Hematopoietic multipotent progenitor cell treated with erythropoietin and hydrocortisone succinate and interleukin-3 and kit ligand, for 17 days (in vitro differentiated cells): ENCODE results near the gene PRRG1.
"Not testable (repeated sequence)": the region's sequence is repeated elsewhere in the genome, so short reads cannot be mapped to it uniquely, and the experiment has no call there.

ENCODE experiments used
- DNase-seq: peaks from one replicate; pipeline ENCODE4 v3.0.0-alpha.2; 2015; ENCODE audit warnings: low spot score

PRRG1 gene

GRCh38 chrX:37378830-37379229 is 29.7 kb downstream of the PRRG1 start:
- no peak for DNase-seq

DNA sequence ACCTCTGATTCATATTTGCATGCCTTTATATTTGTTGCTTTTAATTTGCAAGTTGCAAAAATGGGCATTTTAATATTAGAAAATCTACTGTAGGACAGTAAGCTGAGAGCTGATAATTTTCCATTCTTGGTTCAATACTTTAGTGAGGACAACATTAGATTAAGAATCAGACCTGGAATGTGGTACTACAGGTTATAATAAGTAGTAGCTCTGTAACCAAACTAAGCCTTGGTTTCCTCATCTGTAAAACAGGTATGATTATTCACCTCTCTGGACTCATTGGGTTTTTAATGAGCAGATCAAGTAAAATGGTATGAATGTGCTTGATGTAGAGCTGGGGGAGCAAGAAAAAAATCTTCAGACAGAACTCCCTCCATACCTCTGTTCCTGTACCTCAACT is 31.1 kb downstream of the PRRG1 start:
- no peak for DNase-seq

GRCh38 chrX:37380924-37381323 is 31.8 kb downstream of the PRRG1 start:
- DNase-seq: no peak

- no peak for DNase-seq
Measured at GRCh38 chrX:37383313-37383712, 34.1 kb downstream of the PRRG1 start.

- DNase-seq: no peak
Measured at GRCh38 chrX:37388413-37388812, 39.2 kb downstream of the PRRG1 start.

DNA sequence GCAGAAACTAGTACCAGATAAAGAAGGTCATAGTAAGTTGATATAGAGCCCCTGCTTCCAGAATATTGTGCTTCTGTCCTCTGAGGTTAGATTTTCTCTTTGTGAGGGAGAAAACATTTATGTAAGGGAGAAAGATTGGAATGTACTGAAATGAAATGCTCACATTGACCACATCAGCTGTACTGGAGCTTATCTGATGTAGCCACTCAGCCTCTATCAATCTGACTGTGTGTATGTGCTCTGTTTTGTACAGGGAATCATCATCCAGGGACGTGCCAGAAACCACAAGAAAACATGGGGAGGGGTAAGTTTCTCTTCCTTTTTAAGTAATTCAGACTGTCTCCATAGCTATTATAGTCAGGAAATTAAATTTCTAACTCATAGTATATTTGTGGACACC is 56.8 kb downstream of the PRRG1 start:
- DNase-seq: no peak

GRCh38 chrX:37407736-37408135 is 58.6 kb downstream of the PRRG1 start:
- no peak for DNase-seq

DNA sequence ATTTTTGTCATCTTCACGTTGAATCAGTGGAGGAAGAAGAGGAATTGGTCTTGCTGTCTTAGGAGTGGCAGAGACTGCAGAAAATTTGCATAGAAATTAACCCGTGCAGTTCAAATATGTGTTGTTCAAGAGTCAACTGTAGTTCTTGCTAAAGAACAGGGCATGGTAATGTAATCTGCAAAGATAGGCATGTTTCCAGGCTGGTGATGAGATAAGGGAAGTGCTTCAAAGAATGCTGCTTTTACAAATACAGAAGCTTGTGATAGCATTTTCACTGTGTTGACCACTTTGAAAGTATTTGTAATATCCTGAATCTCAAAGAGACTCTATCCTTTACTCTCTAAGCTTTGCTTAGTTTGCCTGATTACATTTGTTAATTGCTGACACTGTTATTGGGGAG is 60.1 kb downstream of the PRRG1 start:
- no peak for DNase-seq

- DNase-seq: no peak
Measured at GRCh38 chrX:37420185-37420584, 71.0 kb downstream of the PRRG1 start.

DNA sequence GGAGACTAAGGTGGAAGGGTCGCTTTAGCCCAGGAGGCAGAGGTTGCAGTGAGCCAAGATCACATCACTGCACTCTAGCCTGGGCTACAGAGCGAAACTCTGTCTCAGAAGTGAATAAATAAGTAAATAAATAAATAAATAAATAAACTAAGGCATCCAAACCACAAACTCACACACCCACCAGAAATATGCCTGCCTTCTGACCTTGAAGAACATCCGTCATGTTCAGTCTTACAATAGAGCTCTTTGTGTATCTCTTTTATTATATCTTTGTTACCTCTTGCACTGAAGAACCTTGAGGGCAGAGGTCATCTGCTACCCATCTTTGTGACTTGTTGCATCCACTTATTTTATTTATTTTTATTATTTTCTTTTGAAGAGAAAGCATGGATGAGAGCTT is 71.6 kb downstream of the PRRG1 start:
- no peak for DNase-seq

DNA sequence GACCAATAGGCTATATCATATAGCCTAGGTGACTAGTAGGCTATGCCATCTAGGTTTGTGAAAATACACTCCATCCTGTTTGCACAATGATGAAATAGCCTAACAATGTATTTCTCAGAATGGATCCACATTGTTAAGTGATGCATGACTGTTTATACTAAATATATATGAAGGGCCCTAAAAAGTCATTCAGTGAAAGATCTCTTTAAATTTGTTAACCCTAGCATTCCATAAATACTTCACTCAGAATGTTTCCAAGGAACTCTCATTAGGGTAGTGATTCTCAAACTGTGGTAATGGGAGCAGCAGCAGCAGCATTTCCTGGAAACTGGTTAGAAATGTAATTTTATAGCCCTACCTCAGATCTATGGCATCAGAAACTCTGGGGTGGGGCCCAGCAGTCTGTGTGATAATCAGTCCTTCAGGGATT is 74.9 kb downstream of the PRRG1 start:
- DNase-seq: no peak

DNA sequence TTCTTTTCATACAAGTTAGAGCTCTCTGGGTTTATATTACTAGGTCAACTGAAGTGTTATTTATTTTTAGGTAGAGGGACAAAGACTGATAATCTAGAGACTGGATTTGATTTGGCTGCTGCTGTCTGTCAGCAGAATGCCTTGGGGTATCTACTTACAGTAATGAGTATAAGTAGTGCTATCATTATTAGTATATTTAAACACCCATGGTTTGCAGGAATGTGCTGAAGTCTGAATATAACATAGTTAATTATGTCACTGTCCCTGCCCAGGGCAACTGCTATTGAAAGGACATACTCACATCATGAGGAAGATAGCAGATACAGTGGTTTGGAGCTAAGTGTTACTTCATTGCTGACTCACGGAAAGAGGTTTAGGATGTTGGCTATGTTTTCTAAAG is 76.2 kb downstream of the PRRG1 start:
- DNase-seq: no peak

DNA sequence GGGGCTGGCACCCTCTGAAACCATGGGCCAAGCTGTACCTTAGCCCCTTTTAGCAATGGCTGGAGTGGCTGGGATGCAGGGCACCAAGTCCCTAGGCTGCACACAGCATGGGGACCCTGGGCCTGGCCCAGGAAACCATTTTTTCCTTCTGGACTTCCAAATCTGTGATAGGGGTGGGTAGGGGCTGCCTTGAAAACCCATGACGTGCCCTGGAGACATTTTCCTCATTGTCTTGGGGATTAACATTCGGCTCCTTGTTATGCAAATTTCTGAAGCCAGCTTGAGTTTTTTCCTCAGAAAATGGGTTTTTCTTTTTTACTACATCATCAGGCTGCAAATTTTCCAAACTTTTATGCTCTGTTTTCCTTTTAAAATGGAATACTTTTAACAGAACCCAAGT is 79.8 kb downstream of the PRRG1 start:
- DNase-seq: not testable (repeated sequence)

- no peak for DNase-seq
Measured at GRCh38 chrX:37434362-37434761, 85.2 kb downstream of the PRRG1 start.

- no peak for DNase-seq
Measured at GRCh38 chrX:37437160-37437559, 88.0 kb downstream of the PRRG1 start.

DNA sequence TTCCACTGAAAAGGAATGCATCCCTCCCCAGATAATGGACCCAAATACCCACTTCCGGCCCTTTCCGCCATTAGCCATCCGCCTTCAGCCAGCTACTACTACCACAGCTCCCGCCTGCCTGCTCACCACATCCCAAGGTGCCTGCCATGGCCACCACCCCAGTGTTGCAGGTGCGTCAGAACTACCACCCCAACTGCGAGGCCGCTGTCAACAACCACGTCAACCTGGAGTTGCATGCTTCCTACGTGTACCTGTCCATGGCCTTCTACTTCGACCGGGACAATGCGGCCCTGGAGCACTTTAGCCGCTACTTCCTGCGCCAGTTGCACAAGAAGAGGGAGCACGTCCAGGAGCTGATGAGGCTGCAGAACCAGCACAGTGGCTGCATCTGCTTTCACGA is 92.2 kb downstream of the PRRG1 start:
- no peak for DNase-seq

DNA sequence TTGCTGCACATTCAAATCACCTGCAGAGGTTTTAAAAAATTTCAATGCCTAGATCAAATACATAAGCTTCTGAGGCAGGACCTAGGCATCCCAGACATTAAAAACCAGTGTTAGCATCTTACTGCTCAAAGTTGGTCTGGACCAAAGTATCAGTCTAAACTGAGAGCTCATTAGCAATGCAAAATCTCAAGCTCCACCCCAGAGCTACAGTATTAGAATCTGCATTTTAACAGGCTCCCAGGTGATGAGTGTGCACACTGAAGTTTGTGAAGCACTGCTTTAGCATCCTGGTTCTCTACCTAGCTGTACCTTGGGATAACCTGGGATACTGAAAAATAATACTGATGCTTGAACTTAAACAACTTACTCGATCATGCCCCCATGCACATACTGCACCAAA is 96.0 kb downstream of the PRRG1 start:
- no peak for DNase-seq

DNA sequence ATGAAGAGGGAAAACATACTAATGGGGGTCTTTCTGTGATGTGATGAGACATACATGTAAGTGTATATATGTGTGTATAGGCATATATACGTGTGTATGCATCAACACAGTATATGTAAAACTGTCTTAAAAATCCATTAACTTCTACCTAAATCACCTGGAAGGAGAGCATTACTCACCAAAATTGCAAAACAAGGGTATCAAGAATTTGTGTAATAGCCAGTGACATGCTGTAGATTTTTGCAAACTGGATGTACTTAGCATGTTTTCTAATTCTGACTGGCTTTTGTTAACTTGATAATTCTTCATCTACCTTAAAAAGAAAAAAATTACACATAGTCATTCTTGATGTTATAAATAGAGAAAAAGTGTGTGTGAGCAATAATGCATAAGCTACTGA is 104.7 kb downstream of the PRRG1 start:
- DNase-seq: no peak

DNA sequence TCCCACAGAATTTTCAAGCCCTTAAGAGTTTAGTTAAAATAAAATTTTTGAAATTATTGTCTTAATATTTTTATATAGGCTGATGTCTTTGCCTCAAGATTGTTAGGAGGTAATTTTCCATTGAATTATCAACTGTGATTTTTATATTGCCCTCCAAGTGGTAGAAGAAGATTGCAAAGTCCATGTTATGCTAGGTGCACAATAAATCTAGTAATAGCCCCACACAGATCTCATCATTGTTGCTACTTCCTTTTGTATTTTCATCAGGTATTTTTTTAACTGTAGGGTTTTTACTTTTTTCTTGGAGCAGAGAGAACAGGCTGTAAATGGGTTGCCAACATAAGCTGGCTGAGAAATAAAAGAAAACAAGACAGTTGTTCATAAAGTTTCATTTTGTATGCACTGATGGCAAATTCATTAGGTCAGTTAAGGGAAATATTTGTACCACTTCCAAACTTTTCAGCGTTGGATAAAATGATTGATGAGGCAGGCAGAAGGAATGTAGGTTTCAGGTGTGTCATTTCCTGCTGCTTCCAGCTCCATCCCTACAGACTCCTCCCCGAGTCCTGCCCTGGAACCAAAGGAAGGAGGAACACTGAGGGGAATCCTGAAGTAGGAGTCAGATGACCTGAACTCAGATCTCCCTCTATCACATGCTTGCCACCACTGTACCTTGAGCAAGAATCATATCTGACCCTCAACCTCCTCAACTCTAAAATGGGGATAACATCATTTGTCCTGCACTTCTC is 105.5 kb downstream of the PRRG1 start:
- no peak for DNase-seq

DNA sequence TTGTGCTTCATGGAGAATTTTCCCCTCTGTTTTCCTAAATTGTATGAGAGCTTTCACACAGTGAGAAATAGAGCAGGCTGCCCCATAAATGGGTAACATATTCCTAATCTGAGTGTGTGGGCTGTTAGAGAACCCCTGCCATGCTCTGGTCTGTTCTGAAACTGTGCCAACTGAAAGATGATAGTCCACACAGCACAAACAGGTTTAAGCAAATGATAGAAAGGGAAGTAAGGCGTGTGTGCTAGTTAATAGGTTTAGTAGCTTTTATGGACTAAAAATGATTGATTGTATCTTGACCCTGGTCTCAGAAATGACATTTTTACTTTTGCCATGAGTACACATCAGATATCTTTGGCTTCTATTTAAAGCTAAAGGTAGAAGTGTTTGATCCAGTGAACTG is 106.2 kb downstream of the PRRG1 start:
- DNase-seq: no peak

DNA sequence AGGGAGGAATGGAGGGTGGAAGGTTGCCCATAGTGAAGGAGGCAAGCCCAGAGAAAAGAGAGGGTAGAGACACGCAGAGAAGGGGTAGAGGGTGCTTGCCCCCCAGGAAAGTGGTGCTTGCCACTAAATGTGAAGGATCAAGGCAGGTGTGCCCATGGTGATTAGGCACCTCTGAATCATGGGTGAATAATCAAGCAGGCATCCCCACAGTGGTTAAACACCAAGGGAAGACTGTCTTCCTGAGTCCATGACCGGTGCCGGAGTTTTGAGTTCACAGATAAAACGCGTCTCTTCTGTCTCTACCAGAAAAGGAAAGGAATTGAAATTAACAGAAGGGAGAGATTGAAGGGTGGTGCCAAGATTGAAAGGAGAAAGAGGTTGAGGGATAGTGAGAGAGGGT is 111.1 kb downstream of the PRRG1 start:
- DNase-seq: not testable (repeated sequence)

DNA sequence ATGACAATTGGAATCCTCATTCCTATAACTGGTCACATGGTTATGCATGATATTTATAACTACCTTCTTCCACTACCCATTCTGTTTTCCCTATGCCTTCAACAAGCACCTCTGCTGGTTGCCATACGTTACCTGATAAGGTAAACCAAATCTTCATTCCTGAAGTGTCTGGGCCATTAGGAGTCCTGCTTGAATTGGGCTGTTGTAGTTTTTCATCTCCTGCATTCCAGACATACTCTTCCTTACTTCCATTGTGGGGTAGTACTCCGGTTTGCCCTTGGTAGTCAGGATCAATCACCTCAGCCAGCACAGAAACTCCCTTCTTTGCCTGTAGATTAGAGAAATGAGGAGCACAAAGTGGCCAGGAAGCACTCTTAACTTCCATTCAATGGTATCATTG is 113.2 kb downstream of the PRRG1 start:
- no peak for DNase-seq

- DNase-seq: no peak
Measured at GRCh38 chrX:37468124-37468739, 119.1 kb downstream of the PRRG1 start.

GRCh38 chrX:37470711-37471110 is 121.5 kb downstream of the PRRG1 start:
- DNase-seq: no peak
